Measurements from ENCODE around the gene RNF14.

- TF ChIP-seq CTCF (IDR thresholded peaks at IDR 0.05), result no peak
- TF ChIP-seq POLR2A (IDR thresholded peaks at IDR 0.05), result no peak
Observed at GRCh38 chr5:141947316-141947715, 21.6 kb upstream of the RNF14 start.
